GM21723 (cell line): ENCODE data around the gene PDE10A.
A peak's percentile ranks its signal among the peaks of the same experiment; 100 is the strongest.
"Not testable (repeated sequence)": the region's sequence is repeated elsewhere in the genome, so short reads cannot be mapped to it uniquely, and the experiment has no call there.

Experiments
- ATAC-seq: cut with Tn5 transposase; IDR thresholded peaks from one replicate; pipeline ENCODE4 v1.9.1; 2021; ENCODE audit warnings: mild to moderate bottlenecking, moderate library complexity; ENCODE audit not compliant: unreplicated experiment

PDE10A gene

GRCh38 chr6:165594584-165595333 is 68.3 kb downstream of the PDE10A start:
- ATAC-seq = no peak

GRCh38 chr6:165592947-165593346 is 70.1 kb downstream of the PDE10A start:
- not testable (repeated sequence) for ATAC-seq

- no peak for ATAC-seq
Observed at GRCh38 chr6:165588515-165588914, 74.5 kb downstream of the PDE10A start.

GRCh38 chr6:165587206-165587605 is 75.8 kb downstream of the PDE10A start:
- no peak for ATAC-seq

- ATAC-seq = no peak
Observed at GRCh38 chr6:165586706-165587105, 76.3 kb downstream of the PDE10A start.

- ATAC-seq = no peak
Observed at GRCh38 chr6:165585060-165585459, 78.0 kb downstream of the PDE10A start.

- ATAC-seq = no peak
Observed at GRCh38 chr6:165584541-165584940, 78.5 kb downstream of the PDE10A start.

GRCh38 chr6:165581678-165582077 is 81.4 kb downstream of the PDE10A start:
- ATAC-seq = no peak

GRCh38 chr6:165580136-165580535 is 82.9 kb downstream of the PDE10A start:
- ATAC-seq = no peak

- ATAC-seq = no peak
Observed at GRCh38 chr6:165579151-165579550, 83.9 kb downstream of the PDE10A start.

GRCh38 chr6:165577556-165577955 is 85.5 kb downstream of the PDE10A start:
- ATAC-seq = no peak

GRCh38 chr6:165575158-165575549 is 87.9 kb downstream of the PDE10A start:
- ATAC-seq = no peak

GRCh38 chr6:165574220-165575157 is 88.6 kb downstream of the PDE10A start:
- ATAC-seq = no peak

- ATAC-seq = no peak
Observed at GRCh38 chr6:165573671-165574070, 89.4 kb downstream of the PDE10A start.

- peak; percentile 90 for ATAC-seq
Observed at GRCh38 chr6:165571721-165572132, 91.3 kb downstream of the PDE10A start.

GRCh38 chr6:165571068-165571682 is 91.9 kb downstream of the PDE10A start:
- ATAC-seq = no peak

GRCh38 chr6:165568326-165568725 is 94.7 kb downstream of the PDE10A start:
- ATAC-seq = no peak

- no peak for ATAC-seq
Observed at GRCh38 chr6:165566088-165566828, 96.8 kb downstream of the PDE10A start.

- ATAC-seq = no peak
Observed at GRCh38 chr6:165562421-165563090, 100.5 kb downstream of the PDE10A start.

- ATAC-seq = no peak
Observed at GRCh38 chr6:165559632-165560031, 103.4 kb downstream of the PDE10A start.
